HG03175 (cell line): Measurements from ENCODE around the gene ZBTB24.

Source experiments
- ATAC-seq: cut with Tn5 transposase; IDR thresholded peaks from one replicate; pipeline ENCODE4 v1.9.1; 2021; ENCODE audit warnings: mild to moderate bottlenecking, moderate library complexity; ENCODE audit not compliant: unreplicated experiment

ZBTB24 gene

DNA sequence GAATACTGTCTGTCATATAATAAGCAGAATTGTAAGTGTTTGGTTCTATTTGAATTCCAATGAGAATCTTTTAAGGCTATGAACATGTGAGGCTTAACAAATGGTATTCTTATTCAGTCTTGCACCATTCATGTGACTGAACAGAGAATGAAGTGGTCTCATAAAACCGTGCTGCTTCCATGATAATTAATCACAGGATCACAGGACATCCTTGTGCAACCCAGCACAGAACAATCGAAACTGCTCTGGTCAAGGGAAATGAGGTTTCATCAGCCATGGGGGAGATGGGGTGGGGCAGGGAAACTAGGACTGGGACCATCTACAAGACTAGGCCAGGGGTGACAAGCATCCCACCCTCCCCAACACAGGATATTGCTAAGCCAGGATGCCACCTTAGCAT is 48.6 kb downstream of the ZBTB24 start:
- no peak for ATAC-seq

DNA sequence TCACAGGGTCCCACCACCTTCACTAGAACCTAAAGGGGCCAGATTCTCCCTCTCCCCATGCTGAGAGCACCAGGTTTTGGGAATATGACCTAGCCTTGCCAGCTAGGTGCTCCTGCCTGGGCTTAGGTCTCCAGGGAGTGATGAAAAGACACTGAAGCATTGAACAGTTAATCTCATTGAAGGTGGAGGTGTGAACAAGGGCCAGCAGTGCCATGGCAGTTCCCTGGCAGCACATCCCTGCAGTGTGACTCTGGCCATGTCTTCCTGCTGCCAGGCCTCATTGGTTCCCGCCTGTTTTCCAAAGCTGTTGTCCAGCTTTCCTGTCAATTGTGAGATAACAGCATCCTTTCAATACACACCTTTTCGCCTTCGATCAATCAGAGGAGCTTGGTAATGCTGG is 53.5 kb downstream of the ZBTB24 start:
- ATAC-seq = no peak

DNA sequence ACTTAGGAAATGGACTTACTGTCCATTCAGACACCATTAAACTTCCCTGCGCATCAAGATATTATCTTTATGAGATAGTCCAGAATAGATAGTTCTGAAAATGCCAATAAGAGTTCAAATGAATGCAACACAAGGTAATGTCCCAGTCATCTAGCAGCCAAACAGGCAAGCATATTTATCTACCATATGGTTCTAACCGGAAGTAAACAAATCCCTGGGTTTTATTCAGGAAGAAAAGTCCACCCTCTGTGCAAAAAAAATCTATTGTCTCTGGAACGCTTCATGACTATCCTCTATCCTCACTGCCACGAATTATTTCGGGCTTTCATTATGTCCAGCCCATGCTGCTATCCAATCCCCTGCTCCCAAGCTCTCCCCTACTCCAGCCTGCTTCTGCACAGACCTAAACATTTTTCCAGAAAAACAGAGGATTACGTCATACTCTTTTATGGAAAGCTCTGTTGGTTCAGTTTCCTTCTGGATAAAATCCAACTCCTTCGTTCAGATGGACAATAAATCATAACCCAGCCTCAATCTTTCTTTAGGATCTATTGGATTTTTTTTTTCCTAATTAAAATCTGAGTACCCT is 54.0 kb downstream of the ZBTB24 start:
- ATAC-seq = no peak

DNA sequence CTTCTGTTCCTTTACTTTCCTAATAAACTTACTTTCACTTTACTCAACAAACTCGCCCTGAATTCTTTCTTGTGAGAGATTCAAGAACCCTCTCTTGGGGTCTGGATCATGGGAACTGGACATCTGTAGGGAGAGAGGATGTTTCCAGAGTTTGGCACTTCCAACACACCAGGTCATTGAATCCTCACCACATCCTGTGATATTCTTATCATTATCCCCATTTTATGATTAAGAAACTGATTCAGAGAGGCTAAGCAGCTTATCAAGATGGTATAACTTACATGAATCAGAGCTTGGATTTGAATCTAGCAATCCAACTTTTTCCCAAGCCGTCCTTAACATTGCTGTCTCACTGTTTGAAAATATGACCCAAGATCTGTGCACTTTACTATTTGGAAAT is 58.1 kb downstream of the ZBTB24 start:
- no peak for ATAC-seq

DNA sequence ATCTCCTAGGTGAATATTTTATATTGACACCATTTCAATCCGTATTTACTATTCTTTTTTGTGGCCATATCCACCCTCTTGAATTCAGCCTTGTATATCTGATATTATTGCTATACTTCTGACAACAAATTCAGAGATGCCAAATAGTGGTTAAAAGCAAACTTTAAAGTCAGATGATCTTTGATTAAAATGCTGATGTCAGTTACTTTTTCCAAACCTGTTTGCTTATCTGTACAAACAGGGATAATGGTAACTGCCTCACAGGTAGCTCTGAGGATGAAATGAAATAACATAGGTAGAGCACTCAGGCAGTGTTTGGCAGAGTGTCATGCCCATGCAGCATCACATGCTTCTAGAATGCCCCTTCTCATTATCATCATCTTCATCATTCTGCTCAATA is 61.8 kb downstream of the ZBTB24 start:
- ATAC-seq = no peak

DNA sequence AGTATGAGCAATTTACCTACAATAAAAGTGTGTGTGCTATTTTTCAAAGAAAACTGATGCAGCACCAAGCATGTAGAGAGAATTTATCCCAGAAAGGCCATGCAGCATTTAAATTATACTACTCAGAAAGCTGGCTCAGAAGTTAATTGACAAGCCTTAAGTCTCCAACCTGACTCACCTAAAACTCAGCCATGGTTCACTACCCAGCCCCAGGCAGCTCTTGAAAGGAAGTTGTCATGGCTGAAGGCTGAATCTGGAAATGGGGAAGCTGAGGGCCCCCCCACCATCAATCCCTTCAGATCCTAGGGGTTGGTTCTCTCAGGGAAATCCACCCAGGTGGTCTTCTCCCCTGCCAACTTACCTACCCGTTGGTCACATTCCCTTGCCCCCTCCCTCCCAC is 62.3 kb downstream of the ZBTB24 start:
- ATAC-seq = no peak

DNA sequence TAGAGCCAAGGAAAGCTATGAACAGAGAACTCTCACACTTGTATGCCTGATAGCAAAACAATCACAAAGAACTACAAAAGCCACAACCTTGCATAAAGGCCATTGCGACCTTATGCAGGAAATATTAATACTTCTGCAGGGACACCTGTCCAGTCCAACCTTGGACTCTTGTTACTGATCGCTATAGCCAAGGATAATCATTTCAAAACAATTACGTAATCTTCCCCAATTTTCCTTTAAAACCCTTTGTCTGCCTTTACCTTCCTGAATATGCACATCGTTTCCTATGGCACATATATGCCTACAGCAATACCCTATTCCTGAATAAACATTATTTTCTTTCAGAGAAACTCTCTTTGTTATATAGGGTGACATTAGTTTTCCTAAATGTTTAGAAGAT is 65.4 kb downstream of the ZBTB24 start:
- ATAC-seq = no peak
